GM18867 (cell line): ENCODE measurements around the gene XPNPEP1.

Experiments used
- ATAC-seq: cut with Tn5 transposase; IDR thresholded peaks from one replicate; pipeline ENCODE4 v1.9.1; 2021; ENCODE audit warnings: mild to moderate bottlenecking, moderate library complexity; ENCODE audit not compliant: unreplicated experiment

The XPNPEP1 gene

GRCh38 chr10:109871476-109871875 lies 51.8 kb downstream of the XPNPEP1 start:
- no peak for ATAC-seq

GRCh38 chr10:109866995-109867635 lies 56.2 kb downstream of the XPNPEP1 start:
- ATAC-seq, result no peak

GRCh38 chr10:109866168-109866994 lies 56.9 kb downstream of the XPNPEP1 start:
- no peak for ATAC-seq

- ATAC-seq, result no peak
These were observed 59.5 kb downstream of the XPNPEP1 start for GRCh38 chr10:109863775-109864174.

- no peak for ATAC-seq
These were observed 60.6 kb downstream of the XPNPEP1 start for GRCh38 chr10:109862738-109863137.

- ATAC-seq, result no peak
These were observed 61.3 kb downstream of the XPNPEP1 start for GRCh38 chr10:109862041-109862440.

GRCh38 chr10:109861081-109861480 lies 62.2 kb downstream of the XPNPEP1 start:
- no peak for ATAC-seq

- no peak for ATAC-seq
These were observed 64.1 kb downstream of the XPNPEP1 start for GRCh38 chr10:109859221-109859620.

GRCh38 chr10:109855746-109856145 lies 67.6 kb downstream of the XPNPEP1 start:
- ATAC-seq, result no peak

- no peak for ATAC-seq
These were observed 69.4 kb downstream of the XPNPEP1 start for GRCh38 chr10:109853921-109854320.

GRCh38 chr10:109852475-109853037 lies 70.8 kb downstream of the XPNPEP1 start:
- peak; percentile 95 for ATAC-seq

- ATAC-seq, result peak; percentile 10
These were observed 71.5 kb downstream of the XPNPEP1 start for GRCh38 chr10:109851616-109852474.

GRCh38 chr10:109846832-109847231 lies 76.5 kb downstream of the XPNPEP1 start:
- no peak for ATAC-seq

- ATAC-seq, result no peak
These were observed 78.0 kb downstream of the XPNPEP1 start for GRCh38 chr10:109845308-109845707.

GRCh38 chr10:109838592-109839244 lies 84.6 kb downstream of the XPNPEP1 start:
- ATAC-seq, result no peak

GRCh38 chr10:109837384-109837783 lies 85.9 kb downstream of the XPNPEP1 start:
- no peak for ATAC-seq

GRCh38 chr10:109835257-109835656 lies 88.1 kb downstream of the XPNPEP1 start:
- no peak for ATAC-seq

GRCh38 chr10:109831846-109832245 lies 91.5 kb downstream of the XPNPEP1 start:
- no peak for ATAC-seq

GRCh38 chr10:109824206-109824605 lies 99.1 kb downstream of the XPNPEP1 start:
- ATAC-seq, result no peak

GRCh38 chr10:109823196-109823595 lies 100.1 kb downstream of the XPNPEP1 start:
- ATAC-seq, result no peak

- no peak for ATAC-seq
These were observed 101.6 kb downstream of the XPNPEP1 start for GRCh38 chr10:109821672-109822071.
